IMR-90 (cell line): ENCODE measurements around the gene CYBRD1. TPM values are rescaled to one million over a fixed set of nuclear protein-coding genes. Genes with fewer than 3 reads are reported as not detected.

ENCODE experiments used
- ATAC-seq: fragments of 200-7000 bp; cut with Tn5 transposase; 2 replicates; pipeline ENCODE4 v1.9.1; 2020; ENCODE audit warnings: low read depth, mild to moderate bottlenecking, moderate library complexity
- BruUV-seq: library from RNA; stranded (reverse); fragments of 400-500 nt; replicated peaks from 2 replicates; lab custom pipeline; 2021; lab: Mats Ljungman, UMichigan
- CTCF ChIA-PET: fragments of 300-600 bp; formaldehyde crosslinking; extraction: SDS; loops from one replicate; lab custom pipeline; 2021; ENCODE audit warnings: antibody characterized with exemption; lab: Yijun Ruan, JAX
- POLR2A ChIA-PET: fragments of 300-600 bp; sonication (Branson Sonifier 250); formaldehyde crosslinking; loops from one replicate; lab custom pipeline; 2022; ENCODE audit warnings: antibody characterized with exemption; ENCODE audit not compliant: unreplicated experiment; lab: Charles Lee
- DNase-seq: peaks from one replicate; pipeline ENCODE4 v3.0.0; 2013
- H2AFZ ChIP-seq: replicated peaks from 2 replicates; pipeline ENCODE3; 2013; ENCODE audit warnings: low read length, mild to moderate bottlenecking; ENCODE audit not compliant: poor library complexity
- H2AK5ac ChIP-seq: 2 replicates; pipeline ENCODE4 v1.6.1; 2013; ENCODE audit warnings: low read depth, low read length, inconsistent platforms
- H2AK9ac ChIP-seq: replicated peaks from 2 replicates; pipeline ENCODE3; 2013; ENCODE audit warnings: mild to moderate bottlenecking, low read depth, low read length, moderate library complexity; ENCODE audit not compliant: poor library complexity
- H2BK120ac ChIP-seq: 2 replicates; pipeline ENCODE4 v1.6.1; 2013; ENCODE audit warnings: low read depth, low read length, inconsistent platforms
- H2BK15ac ChIP-seq: 3 replicates; pipeline ENCODE4 v1.6.1; 2013; ENCODE audit warnings: low read depth, low read length, inconsistent platforms
- H2BK20ac ChIP-seq: 2 replicates; pipeline ENCODE4 v1.6.1; 2013; ENCODE audit warnings: low read depth, mild to moderate bottlenecking, inconsistent platforms, low read length, moderate library complexity
- H2BK5ac ChIP-seq: 2 replicates; pipeline ENCODE4 v1.6.1; 2013; ENCODE audit warnings: mild to moderate bottlenecking, low read depth, low read length, inconsistent platforms; ENCODE audit not compliant: poor library complexity, severe bottlenecking
- H3K14ac ChIP-seq: replicated peaks from 2 replicates; pipeline ENCODE4 v1.6.1; 2013; ENCODE audit warnings: low read depth, low read length, inconsistent platforms
- H3K18ac ChIP-seq: 2 replicates; pipeline ENCODE4 v1.6.1; 2013; ENCODE audit warnings: low read depth, low read length, control low read depth
- H3K23ac ChIP-seq: 2 replicates; pipeline ENCODE4 v1.6.1; 2013; ENCODE audit warnings: low read depth, low read length, inconsistent platforms
- H3K27ac ChIP-seq: 2 replicates; pipeline ENCODE4 v1.5.1; 2013; ENCODE audit warnings: mild to moderate bottlenecking, control low read depth, low read length; ENCODE audit not compliant: insufficient read depth
- H3K27me3 ChIP-seq: 2 replicates; pipeline ENCODE4 v1.6.1; 2013; ENCODE audit warnings: low read length; ENCODE audit not compliant: control insufficient read depth, insufficient read depth
- H3K36me3 ChIP-seq: 2 replicates; pipeline ENCODE4 v1.6.1; 2013; ENCODE audit warnings: low read length, mixed read lengths; ENCODE audit not compliant: control insufficient read depth, insufficient read depth
- H3K4ac ChIP-seq: 2 replicates; pipeline ENCODE4 v1.6.1; 2013; ENCODE audit warnings: low read depth, low read length, inconsistent platforms
- H3K4me1 ChIP-seq: 2 replicates; pipeline ENCODE4 v1.6.1; 2013; ENCODE audit warnings: low read length, mixed read lengths; ENCODE audit not compliant: control insufficient read depth, insufficient read depth
- H3K4me2 ChIP-seq: 2 replicates; pipeline ENCODE4 v1.6.1; 2013; ENCODE audit warnings: low read depth, mild to moderate bottlenecking, control low read depth, low read length, moderate library complexity
- H3K4me3 ChIP-seq: 2 replicates; pipeline ENCODE4 v1.5.1; 2013; ENCODE audit warnings: low read depth, mild to moderate bottlenecking, control low read depth, low read length, moderate library complexity; ENCODE audit not compliant: insufficient read depth
- H3K56ac ChIP-seq: 2 replicates; pipeline ENCODE4 v1.6.1; 2013; ENCODE audit warnings: low read length, inconsistent platforms; ENCODE audit not compliant: insufficient read depth; ENCODE audit errors: extremely low read depth
- H3K79me1 ChIP-seq, 2 experiments: 2 replicates each; pipeline ENCODE4 v1.6.1; 2013; ENCODE audit warnings: low read length in 2 of 2, inconsistent platforms in 1 of 2, low read depth in 1 of 2
- H3K9ac ChIP-seq: 2 replicates; pipeline ENCODE4 v1.6.1; 2013; ENCODE audit warnings: low read depth, low read length, control low read depth
- H3K9me1 ChIP-seq: 2 replicates; pipeline ENCODE4 v1.6.1; 2013; ENCODE audit warnings: low read length, inconsistent platforms; ENCODE audit not compliant: insufficient read depth
- H3K9me3 ChIP-seq: 2 replicates; pipeline ENCODE4 v1.6.1; 2013; ENCODE audit warnings: low read length; ENCODE audit not compliant: control insufficient read depth, insufficient read depth
- H4K20me1 ChIP-seq: 2 replicates; pipeline ENCODE4 v1.6.1; 2013; ENCODE audit warnings: low read length, inconsistent platforms; ENCODE audit not compliant: insufficient read depth
- H4K5ac ChIP-seq: 2 replicates; pipeline ENCODE4 v1.6.1; 2013; ENCODE audit warnings: mild to moderate bottlenecking, low read depth, low read length, control low read depth
- H4K8ac ChIP-seq, 2 experiments: 2 replicates each; pipeline ENCODE4 v1.6.1; 2013; ENCODE audit warnings: low read depth in 2 of 2, low read length in 2 of 2, control low read depth in 1 of 2, inconsistent platforms in 1 of 2
- H4K91ac ChIP-seq: 2 replicates; pipeline ENCODE4 v1.6.1; 2013; ENCODE audit warnings: low read depth, low read length, inconsistent platforms; ENCODE audit not compliant: insufficient read depth
- BHLHE40 ChIP-seq: fragments of 150-350 bp; IDR thresholded peaks from 2 replicates; pipeline ENCODE4 v1.6.1; 2016; ENCODE audit warnings: mild to moderate bottlenecking, low read depth, low read length
- CEBPB ChIP-seq: IDR thresholded peaks from 2 replicates; pipeline ENCODE4 v1.6.1; 2012; ENCODE audit warnings: low read depth, low read length, improper control_type of control experiment
- CHD1 ChIP-seq: IDR thresholded peaks from 2 replicates; pipeline ENCODE4 v1.6.1; 2012; ENCODE audit warnings: low read depth, low read length, improper control_type of control experiment
- CTCF ChIP-seq: conservative IDR thresholded peaks from 2 replicates; pipeline ENCODE4 v1.5.1; 2012; ENCODE audit warnings: mild to moderate bottlenecking, low read depth, low read length, improper control_type of control experiment
- ELK1 ChIP-seq: fragments of 150-350 bp; IDR thresholded peaks from 2 replicates; pipeline ENCODE4 v1.6.1; 2016; ENCODE audit warnings: low read depth, mild to moderate bottlenecking, low read length, moderate library complexity, borderline replicate concordance
- FOS ChIP-seq: fragments of 150-350 bp; IDR thresholded peaks from 2 replicates; pipeline ENCODE4 v1.6.1; 2016; ENCODE audit warnings: low read depth, low read length
- MAFK ChIP-seq: IDR thresholded peaks from 2 replicates; pipeline ENCODE4 v1.6.1; 2012; ENCODE audit warnings: low read depth, low read length, improper control_type of control experiment
- MXI1 ChIP-seq: IDR thresholded peaks from 2 replicates; pipeline ENCODE4 v1.6.1; 2012; ENCODE audit warnings: low read depth, mild to moderate bottlenecking, low read length, moderate library complexity, borderline replicate concordance
- NFE2L2 ChIP-seq: fragments of 150-350 bp; IDR thresholded peaks from 2 replicates; pipeline ENCODE4 v1.6.1; 2016; ENCODE audit warnings: low read depth, mild to moderate bottlenecking, low read length
- POLR2A ChIP-seq: IDR thresholded peaks from 2 replicates; pipeline ENCODE4 v1.6.1; 2012; ENCODE audit warnings: mild to moderate bottlenecking, low read depth, low read length
- RAD21 ChIP-seq: IDR thresholded peaks from 2 replicates; pipeline ENCODE4 v1.6.1; 2012; ENCODE audit warnings: low read length, improper control_type of control experiment
- RCOR1 ChIP-seq: IDR thresholded peaks from 2 replicates; pipeline ENCODE4 v1.6.1; 2012; ENCODE audit warnings: mild to moderate bottlenecking, low read length, improper control_type of control experiment; ENCODE audit not compliant: insufficient replicate concordance
- RFX5 ChIP-seq: IDR thresholded peaks from 2 replicates; pipeline ENCODE4 v1.8.0; 2012; ENCODE audit warnings: low read depth, mild to moderate bottlenecking, low read length, moderate library complexity
- SMC3 ChIP-seq: fragments of 150-350 bp; IDR thresholded peaks from 2 replicates; pipeline ENCODE4 v1.6.1; 2016; ENCODE audit warnings: low read depth, mild to moderate bottlenecking, antibody characterized with exemption, low read length, moderate library complexity
- USF2 ChIP-seq: fragments of 150-350 bp; IDR thresholded peaks from 2 replicates; pipeline ENCODE4 v1.6.1; 2017; ENCODE audit warnings: mild to moderate bottlenecking, antibody characterized with exemption, low read length, low read depth
- WGBS, 2 experiments: methylation state at CpG; one replicate each; pipeline versions ENCODE4 v1.1.5 to v1.1.7; 2013; ENCODE audit warnings: missing lambda C conversion rate in 2 of 2; ENCODE audit not compliant: insufficient read length in 1 of 2; ENCODE audit errors: extremely low coverage in 2 of 2; 5-methylcytosine and 5-hydroxymethylcytosine counted together
- dilution Hi-C: fragments of 300-500 bp; cut with HindIII; formaldehyde crosslinking; loops from one replicate; pipeline ENCODE4 v1.14.3; 2018; ENCODE audit warnings: low sequenced_read_pairs; ENCODE audit not compliant: unreplicated experiment
- in situ Hi-C: fragments of 300-500 bp; cut with MboI; formaldehyde crosslinking; loops from 3 replicates; pipeline ENCODE4 v1.14.3; 2019; ENCODE audit warnings: low sequenced_read_pairs, inconsistent platforms, mixed read lengths
- intact Hi-C: fragments of 100-400 bp; cut with micrococcal nuclease; formaldehyde crosslinking; loops from 2 replicates; pipeline ENCODE4 v1.10.0; 2022
- polyA plus RNA-seq, 3 experiments: library from polyadenylated mRNA; depleted of rRNA; stranded (reverse); fragments of >200 nt; gene quantifications; 2 replicates each; pipeline ENCODE4 v1.2.3, GENCODE V29; 2012; ENCODE audit warnings: low replicate concordance in 1 of 3
- total RNA-seq: library from RNA; depleted of rRNA; stranded (reverse); fragments of >200 nt; gene quantifications from 2 replicates; pipeline ENCODE4 v1.2.3, GENCODE V29; 2012

Gene CYBRD1
- total and polyA plus RNA-seq, 2 of the 4 experiments (the other 2 are of a cell fraction) = 53.2 to 103 TPM

GRCh38 chr2:171574149-171574795 is 52.0 kb downstream of the CYBRD1 start:
- no peaks in the 10 kb centered on the region for H3K79me1 ChIP-seq
- H3K56ac ChIP-seq = no peak overlapping the region
- ATAC-seq (peak; percentile 100), DNase-seq (peak; percentile 68)
- no peak overlapping the region for H2AK5ac ChIP-seq
- ChIA-PET POLR2A (no interaction called here), CTCF (interaction anchor here (0.6 to 1.5 kb wide), 9 partner anchors 16 to 555 kb away, joined by 3 to 7 read pairs (median 4); no protein-coding TSS in a partner anchor)
- no peaks in the 10 kb centered on the region for H3K36me3 ChIP-seq
- no peak overlapping the region for H3K4me3 ChIP-seq
- intact Hi-C loops = loop anchor here (1.0 to 5.0 kb wide), 4 partner anchors 129 to 891 kb away; no protein-coding TSS in a partner anchor
- no peak overlapping the region for H3K23ac ChIP-seq
- dilution Hi-C loops = no loop called here
- no peaks in the 10 kb centered on the region for H4K20me1 ChIP-seq
- H3K9me3 ChIP-seq = no peaks in the 10 kb centered on the region
- H2BK20ac ChIP-seq = no peak overlapping the region
- no peak overlapping the region for H3K4ac ChIP-seq
- H3K9ac ChIP-seq = no peak overlapping the region
- 0 out of 2 replicates have a peak, but pooled peaks cover 5% of the 10 kb centered on the region for H3K27me3 ChIP-seq
- H4K91ac ChIP-seq = no peak overlapping the region
- WGBS, 2 experiments = 10% methylated on average over 7 of the region's 21 CpGs; no CpG with 5 or more reads in 1 of the 2 experiments
- H3K4me1 ChIP-seq = no peaks in the 10 kb centered on the region
- in situ Hi-C loops = loop anchor here (10.0 kb wide), 1 partner anchor 891 kb away; no protein-coding TSS in a partner anchor
- H3K4me2 ChIP-seq = no peak overlapping the region
- H3K14ac ChIP-seq = no peak overlapping the region
- H2BK15ac ChIP-seq = no peak overlapping the region
- peak overlapping the region; percentile 50 for H4K5ac ChIP-seq
- H2BK120ac ChIP-seq = no peak overlapping the region
- no peak overlapping the region for H3K18ac ChIP-seq
- H3K9me1 ChIP-seq = no peaks in the 10 kb centered on the region
- peak overlapping the region; percentile 62 for H2AFZ ChIP-seq
- BruUV-seq = no TSS peak
- H3K27ac ChIP-seq = no peak overlapping the region
- no peak overlapping the region for H2BK5ac ChIP-seq
- peak overlapping the region; percentile 1 to 89; a peak in 2 of 4 replicates for H4K8ac ChIP-seq
- no peak overlapping the region for H2AK9ac ChIP-seq
- peak; percentile 88 for TF ChIP-seq SMC3
- TF ChIP-seq BHLHE40 = no peak
- TF ChIP-seq NFE2L2 = no peak
- TF ChIP-seq FOS = no peak
- no peak for TF ChIP-seq ELK1
- no peak for TF ChIP-seq RFX5
- TF ChIP-seq CEBPB = no peak
- no peak for TF ChIP-seq CHD1
- TF ChIP-seq USF2 = no peak
- TF ChIP-seq CTCF = peak; percentile 98
- no peak for TF ChIP-seq MAFK
- TF ChIP-seq RAD21 = peak; percentile 98
- TF ChIP-seq MXI1 = no peak
- peak; percentile 66 for TF ChIP-seq POLR2A
- TF ChIP-seq RCOR1 = peak; percentile 9
